OCI-LY7 (cell line): Measurements from ENCODE around the gene GSK3A.

ENCODE experiments used
- EZH2phosphoT487 ChIP-seq: fragments of 200-600 bp; sonication (generic); IDR thresholded peaks from 2 replicates; pipeline ENCODE4 v1.6.1; 2018; ENCODE audit warnings: low read depth, borderline replicate concordance, mild to moderate bottlenecking, mixed run types, antibody characterized with exemption, low read length, moderate library complexity, mixed read lengths
- TF ChIP-seq, protein P1 (sequence below): fragments of 200-600 bp; sonication (generic); conservative IDR thresholded peaks from 2 replicates; pipeline ENCODE4 v1.5.1; 2014; ENCODE audit warnings: mild to moderate bottlenecking, antibody characterized with exemption, low read length, moderate library complexity, mixed read lengths

DNA sequence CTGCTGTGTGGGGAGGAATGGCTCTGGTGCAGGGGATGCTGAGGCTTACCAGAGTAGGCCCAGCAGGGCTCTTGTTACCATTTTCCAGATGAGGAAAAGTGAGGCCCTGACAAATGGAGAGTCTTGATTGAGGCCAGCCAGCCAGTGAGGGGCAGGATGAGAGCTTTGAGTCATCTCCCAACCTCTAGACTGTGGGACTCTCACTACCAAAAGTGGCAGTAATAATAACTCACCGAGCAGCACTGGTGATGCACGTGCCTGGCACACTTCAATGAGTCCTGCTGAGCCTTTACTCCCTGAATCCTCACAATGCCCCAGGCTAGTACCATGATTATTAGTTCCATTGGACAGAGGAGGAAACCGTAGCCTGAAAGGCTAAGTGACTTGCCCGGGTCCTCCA lies 34.4 kb upstream of the GSK3A start:
- TF ChIP-seq, protein P1, sequence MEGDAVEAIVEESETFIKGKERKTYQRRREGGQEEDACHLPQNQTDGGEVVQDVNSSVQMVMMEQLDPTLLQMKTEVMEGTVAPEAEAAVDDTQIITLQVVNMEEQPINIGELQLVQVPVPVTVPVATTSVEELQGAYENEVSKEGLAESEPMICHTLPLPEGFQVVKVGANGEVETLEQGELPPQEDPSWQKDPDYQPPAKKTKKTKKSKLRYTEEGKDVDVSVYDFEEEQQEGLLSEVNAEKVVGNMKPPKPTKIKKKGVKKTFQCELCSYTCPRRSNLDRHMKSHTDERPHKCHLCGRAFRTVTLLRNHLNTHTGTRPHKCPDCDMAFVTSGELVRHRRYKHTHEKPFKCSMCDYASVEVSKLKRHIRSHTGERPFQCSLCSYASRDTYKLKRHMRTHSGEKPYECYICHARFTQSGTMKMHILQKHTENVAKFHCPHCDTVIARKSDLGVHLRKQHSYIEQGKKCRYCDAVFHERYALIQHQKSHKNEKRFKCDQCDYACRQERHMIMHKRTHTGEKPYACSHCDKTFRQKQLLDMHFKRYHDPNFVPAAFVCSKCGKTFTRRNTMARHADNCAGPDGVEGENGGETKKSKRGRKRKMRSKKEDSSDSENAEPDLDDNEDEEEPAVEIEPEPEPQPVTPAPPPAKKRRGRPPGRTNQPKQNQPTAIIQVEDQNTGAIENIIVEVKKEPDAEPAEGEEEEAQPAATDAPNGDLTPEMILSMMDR = no peak
- no peak for TF ChIP-seq EZH2phosphoT487
